HEK293 (cell line): Measurements from ENCODE around the gene PPP1R15B.

Source experiments
- GLIS2 ChIP-seq: fragments of 450-650 bp; formaldehyde crosslinking; IDR thresholded peaks from 2 replicates; pipeline ENCODE4 v1.5.1; 2016; ENCODE audit warnings: missing biosample characterization, missing genetic modification characterization
- KLF1 ChIP-seq: fragments of 450-650 bp; formaldehyde crosslinking; IDR thresholded peaks from 2 replicates; pipeline ENCODE4 v1.5.1; 2016; ENCODE audit warnings: missing biosample characterization, missing genetic modification characterization
- SALL2 ChIP-seq: fragments of 450-650 bp; formaldehyde crosslinking; IDR thresholded peaks from 2 replicates; pipeline ENCODE4 v1.5.0; 2017; ENCODE audit warnings: missing biosample characterization, mild to moderate bottlenecking, missing genetic modification characterization, borderline replicate concordance
- SETDB1 ChIP-seq: IDR thresholded peaks from one replicate; pipeline ENCODE4 v1.6.1; 2017; ENCODE audit warnings: mild to moderate bottlenecking, low read length, moderate library complexity, mixed read lengths; ENCODE audit not compliant: insufficient read length
- SP7 ChIP-seq: fragments of 450-650 bp; formaldehyde crosslinking; IDR thresholded peaks from 2 replicates; pipeline ENCODE4 v1.5.1; 2016; ENCODE audit warnings: missing biosample characterization, missing genetic modification characterization
- ZBTB17 ChIP-seq: fragments of 450-650 bp; formaldehyde crosslinking; IDR thresholded peaks from 2 replicates; pipeline ENCODE4 v1.5.1; 2016; ENCODE audit warnings: missing biosample characterization, missing genetic modification characterization
- ZBTB8A ChIP-seq: fragments of 450-650 bp; formaldehyde crosslinking; IDR thresholded peaks from 2 replicates; pipeline ENCODE4 v1.5.1; 2016; ENCODE audit warnings: missing biosample characterization, missing genetic modification characterization
- ZNF112 ChIP-seq: fragments of 450-650 bp; formaldehyde crosslinking; IDR thresholded peaks from 2 replicates; pipeline ENCODE4 v1.5.0; 2017; ENCODE audit warnings: missing biosample characterization, missing genetic modification characterization
- ZNF138 ChIP-seq: fragments of 450-650 bp; formaldehyde crosslinking; IDR thresholded peaks from 2 replicates; pipeline ENCODE4 v1.5.1; 2016; ENCODE audit warnings: missing biosample characterization, missing genetic modification characterization, borderline replicate concordance
- ZNF157 ChIP-seq: fragments of 450-650 bp; formaldehyde crosslinking; IDR thresholded peaks from 2 replicates; pipeline ENCODE4 v1.5.1; 2016; ENCODE audit warnings: missing biosample characterization, missing genetic modification characterization
- ZNF266 ChIP-seq: fragments of 450-650 bp; formaldehyde crosslinking; IDR thresholded peaks from 2 replicates; pipeline ENCODE4 v1.5.1; 2016; ENCODE audit warnings: missing biosample characterization, missing genetic modification characterization, low read depth
- ZNF404 ChIP-seq: fragments of 450-650 bp; formaldehyde crosslinking; IDR thresholded peaks from 2 replicates; pipeline ENCODE4 v1.5.1; 2017; ENCODE audit warnings: missing biosample characterization, missing genetic modification characterization
- ZNF423 ChIP-seq: fragments of 450-650 bp; formaldehyde crosslinking; IDR thresholded peaks from 2 replicates; pipeline ENCODE4 v1.5.1; 2016; ENCODE audit warnings: missing biosample characterization, missing genetic modification characterization
- ZNF544 ChIP-seq: fragments of 450-650 bp; formaldehyde crosslinking; IDR thresholded peaks from 2 replicates; pipeline ENCODE4 v1.5.0; 2017; ENCODE audit warnings: missing biosample characterization, missing genetic modification characterization
- ZNF621 ChIP-seq: fragments of 450-650 bp; formaldehyde crosslinking; IDR thresholded peaks from 2 replicates; pipeline ENCODE4 v1.5.1; 2017; ENCODE audit warnings: missing biosample characterization, missing genetic modification characterization
- ZNF623 ChIP-seq: fragments of 450-650 bp; formaldehyde crosslinking; IDR thresholded peaks from 2 replicates; pipeline ENCODE4 v1.5.1; 2016; ENCODE audit warnings: missing biosample characterization, missing genetic modification characterization
- ZNF626 ChIP-seq: fragments of 450-650 bp; sonication (Bioruptor Pico); formaldehyde crosslinking; IDR thresholded peaks from 2 replicates; pipeline ENCODE4 v1.5.1; 2018; ENCODE audit warnings: missing biosample characterization, missing genetic modification characterization, inconsistent platforms
- ZNF837 ChIP-seq: fragments of 450-650 bp; formaldehyde crosslinking; IDR thresholded peaks from 2 replicates; pipeline ENCODE4 v1.5.1; 2016; ENCODE audit warnings: missing biosample characterization, missing genetic modification characterization
- ZSCAN30 ChIP-seq: fragments of 450-650 bp; IDR thresholded peaks from 2 replicates; pipeline ENCODE4 v1.5.1; 2018; ENCODE audit warnings: missing biosample characterization, mild to moderate bottlenecking, missing genetic modification characterization, moderate library complexity
- TF ChIP-seq, protein P1 (sequence below): fragments of 450-650 bp; IDR thresholded peaks from 2 replicates; pipeline ENCODE4 v1.5.1; 2018; ENCODE audit warnings: missing biosample characterization, mild to moderate bottlenecking, missing genetic modification characterization
- TF ChIP-seq, protein P2 (sequence below): fragments of 450-650 bp; formaldehyde crosslinking; conservative IDR thresholded peaks from 2 replicates; pipeline ENCODE4 v1.5.1; 2016; ENCODE audit warnings: low read depth, missing biosample characterization, missing genetic modification characterization
- TF ChIP-seq, protein P3 (sequence below): fragments of 450-650 bp; formaldehyde crosslinking; IDR thresholded peaks from 2 replicates; pipeline ENCODE4 v1.5.1; 2016; ENCODE audit warnings: missing biosample characterization, missing genetic modification characterization
- TF ChIP-seq, protein P4 (sequence below): fragments of 450-650 bp; formaldehyde crosslinking; IDR thresholded peaks from 2 replicates; pipeline ENCODE4 v1.5.1; 2016; ENCODE audit warnings: missing biosample characterization, missing genetic modification characterization, borderline replicate concordance
- TF ChIP-seq, protein P5 (sequence below): fragments of 450-650 bp; formaldehyde crosslinking; IDR thresholded peaks from 2 replicates; pipeline ENCODE4 v1.5.1; 2016; ENCODE audit warnings: missing biosample characterization, missing genetic modification characterization

The PPP1R15B gene

DNA sequence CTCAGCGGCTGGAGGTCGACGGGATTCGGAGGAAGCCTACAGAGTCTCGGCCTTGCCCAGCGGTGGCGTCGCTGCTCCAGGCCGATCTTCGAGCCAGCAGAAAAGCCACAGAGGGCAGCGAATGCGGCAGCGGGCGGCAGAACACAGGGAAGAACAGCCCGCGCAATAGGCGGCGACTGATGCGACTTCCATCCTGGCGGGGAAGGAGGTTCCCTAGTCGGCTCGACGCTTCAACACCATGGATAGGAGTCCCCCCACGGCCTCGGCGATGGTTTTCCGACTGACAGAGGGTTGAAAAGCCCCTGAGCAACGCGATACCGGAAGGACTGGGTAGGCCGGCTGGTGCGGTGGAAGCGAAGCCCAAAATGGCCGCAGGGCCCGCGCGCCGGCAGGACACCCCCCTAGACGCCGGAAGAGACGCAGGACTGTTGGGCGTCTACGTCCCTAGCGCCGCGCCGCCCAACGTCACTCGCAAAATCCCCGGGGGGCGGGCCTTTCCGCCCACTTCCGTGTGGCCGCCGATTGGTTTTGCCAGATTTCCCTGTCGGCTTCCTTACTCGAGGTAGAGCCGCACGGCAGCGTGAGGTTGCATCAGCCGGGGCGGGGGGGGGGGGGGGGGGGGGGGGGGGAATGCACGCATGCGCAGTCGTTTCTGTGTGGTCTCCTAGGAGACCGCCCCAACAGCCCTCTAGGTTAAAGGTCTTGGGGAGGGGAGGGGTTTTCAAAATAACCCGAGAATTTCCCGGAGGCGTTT lies at the start of gene PPP1R15B (continued):
- no peak for TF ChIP-seq ZNF626 (tag by site-specific recombination)
- peak; percentile 69 for TF ChIP-seq ZBTB8A (tag by site-specific recombination)
- TF ChIP-seq ZNF544, result no peak
- peak; percentile 88 for TF ChIP-seq GLIS2 (tag by site-specific recombination)
- TF ChIP-seq, protein P1, sequence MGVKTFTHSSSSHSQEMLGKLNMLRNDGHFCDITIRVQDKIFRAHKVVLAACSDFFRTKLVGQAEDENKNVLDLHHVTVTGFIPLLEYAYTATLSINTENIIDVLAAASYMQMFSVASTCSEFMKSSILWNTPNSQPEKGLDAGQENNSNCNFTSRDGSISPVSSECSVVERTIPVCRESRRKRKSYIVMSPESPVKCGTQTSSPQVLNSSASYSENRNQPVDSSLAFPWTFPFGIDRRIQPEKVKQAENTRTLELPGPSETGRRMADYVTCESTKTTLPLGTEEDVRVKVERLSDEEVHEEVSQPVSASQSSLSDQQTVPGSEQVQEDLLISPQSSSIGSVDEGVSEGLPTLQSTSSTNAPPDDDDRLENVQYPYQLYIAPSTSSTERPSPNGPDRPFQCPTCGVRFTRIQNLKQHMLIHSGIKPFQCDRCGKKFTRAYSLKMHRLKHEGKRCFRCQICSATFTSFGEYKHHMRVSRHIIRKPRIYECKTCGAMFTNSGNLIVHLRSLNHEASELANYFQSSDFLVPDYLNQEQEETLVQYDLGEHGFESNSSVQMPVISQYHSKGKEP, result no peak; the same call in 1 of the 2 replicates
- TF ChIP-seq, protein P2, sequence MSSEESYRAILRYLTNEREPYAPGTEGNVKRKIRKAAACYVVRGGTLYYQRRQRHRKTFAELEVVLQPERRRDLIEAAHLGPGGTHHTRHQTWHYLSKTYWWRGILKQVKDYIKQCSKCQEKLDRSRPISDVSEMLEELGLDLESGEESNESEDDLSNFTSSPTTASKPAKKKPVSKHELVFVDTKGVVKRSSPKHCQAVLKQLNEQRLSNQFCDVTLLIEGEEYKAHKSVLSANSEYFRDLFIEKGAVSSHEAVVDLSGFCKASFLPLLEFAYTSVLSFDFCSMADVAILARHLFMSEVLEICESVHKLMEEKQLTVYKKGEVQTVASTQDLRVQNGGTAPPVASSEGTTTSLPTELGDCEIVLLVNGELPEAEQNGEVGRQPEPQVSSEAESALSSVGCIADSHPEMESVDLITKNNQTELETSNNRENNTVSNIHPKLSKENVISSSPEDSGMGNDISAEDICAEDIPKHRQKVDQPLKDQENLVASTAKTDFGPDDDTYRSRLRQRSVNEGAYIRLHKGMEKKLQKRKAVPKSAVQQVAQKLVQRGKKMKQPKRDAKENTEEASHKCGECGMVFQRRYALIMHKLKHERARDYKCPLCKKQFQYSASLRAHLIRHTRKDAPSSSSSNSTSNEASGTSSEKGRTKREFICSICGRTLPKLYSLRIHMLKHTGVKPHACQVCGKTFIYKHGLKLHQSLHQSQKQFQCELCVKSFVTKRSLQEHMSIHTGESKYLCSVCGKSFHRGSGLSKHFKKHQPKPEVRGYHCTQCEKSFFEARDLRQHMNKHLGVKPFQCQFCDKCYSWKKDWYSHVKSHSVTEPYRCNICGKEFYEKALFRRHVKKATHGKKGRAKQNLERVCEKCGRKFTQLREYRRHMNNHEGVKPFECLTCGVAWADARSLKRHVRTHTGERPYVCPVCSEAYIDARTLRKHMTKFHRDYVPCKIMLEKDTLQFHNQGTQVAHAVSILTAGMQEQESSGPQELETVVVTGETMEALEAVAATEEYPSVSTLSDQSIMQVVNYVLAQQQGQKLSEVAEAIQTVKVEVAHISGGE (tag by site-specific recombination), result peak; percentile 86
- no peak for TF ChIP-seq ZNF112 (tag by site-specific recombination)
- TF ChIP-seq ZSCAN30, result peak; percentile 53; the same call in 1 of the 2 replicates
- TF ChIP-seq ZNF157 (tag by site-specific recombination), result no peak
- TF ChIP-seq ZNF837 (tag by site-specific recombination), result no peak
- no peak for TF ChIP-seq ZNF138 (tag by site-specific recombination)
- TF ChIP-seq ZBTB17 (tag by site-specific recombination), result peak; percentile 72; the same call in 1 of the 2 replicates
- TF ChIP-seq, protein P3, sequence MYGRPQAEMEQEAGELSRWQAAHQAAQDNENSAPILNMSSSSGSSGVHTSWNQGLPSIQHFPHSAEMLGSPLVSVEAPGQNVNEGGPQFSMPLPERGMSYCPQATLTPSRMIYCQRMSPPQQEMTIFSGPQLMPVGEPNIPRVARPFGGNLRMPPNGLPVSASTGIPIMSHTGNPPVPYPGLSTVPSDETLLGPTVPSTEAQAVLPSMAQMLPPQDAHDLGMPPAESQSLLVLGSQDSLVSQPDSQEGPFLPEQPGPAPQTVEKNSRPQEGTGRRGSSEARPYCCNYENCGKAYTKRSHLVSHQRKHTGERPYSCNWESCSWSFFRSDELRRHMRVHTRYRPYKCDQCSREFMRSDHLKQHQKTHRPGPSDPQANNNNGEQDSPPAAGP (tag by site-specific recombination), result peak; percentile 72
- TF ChIP-seq, protein P4, sequence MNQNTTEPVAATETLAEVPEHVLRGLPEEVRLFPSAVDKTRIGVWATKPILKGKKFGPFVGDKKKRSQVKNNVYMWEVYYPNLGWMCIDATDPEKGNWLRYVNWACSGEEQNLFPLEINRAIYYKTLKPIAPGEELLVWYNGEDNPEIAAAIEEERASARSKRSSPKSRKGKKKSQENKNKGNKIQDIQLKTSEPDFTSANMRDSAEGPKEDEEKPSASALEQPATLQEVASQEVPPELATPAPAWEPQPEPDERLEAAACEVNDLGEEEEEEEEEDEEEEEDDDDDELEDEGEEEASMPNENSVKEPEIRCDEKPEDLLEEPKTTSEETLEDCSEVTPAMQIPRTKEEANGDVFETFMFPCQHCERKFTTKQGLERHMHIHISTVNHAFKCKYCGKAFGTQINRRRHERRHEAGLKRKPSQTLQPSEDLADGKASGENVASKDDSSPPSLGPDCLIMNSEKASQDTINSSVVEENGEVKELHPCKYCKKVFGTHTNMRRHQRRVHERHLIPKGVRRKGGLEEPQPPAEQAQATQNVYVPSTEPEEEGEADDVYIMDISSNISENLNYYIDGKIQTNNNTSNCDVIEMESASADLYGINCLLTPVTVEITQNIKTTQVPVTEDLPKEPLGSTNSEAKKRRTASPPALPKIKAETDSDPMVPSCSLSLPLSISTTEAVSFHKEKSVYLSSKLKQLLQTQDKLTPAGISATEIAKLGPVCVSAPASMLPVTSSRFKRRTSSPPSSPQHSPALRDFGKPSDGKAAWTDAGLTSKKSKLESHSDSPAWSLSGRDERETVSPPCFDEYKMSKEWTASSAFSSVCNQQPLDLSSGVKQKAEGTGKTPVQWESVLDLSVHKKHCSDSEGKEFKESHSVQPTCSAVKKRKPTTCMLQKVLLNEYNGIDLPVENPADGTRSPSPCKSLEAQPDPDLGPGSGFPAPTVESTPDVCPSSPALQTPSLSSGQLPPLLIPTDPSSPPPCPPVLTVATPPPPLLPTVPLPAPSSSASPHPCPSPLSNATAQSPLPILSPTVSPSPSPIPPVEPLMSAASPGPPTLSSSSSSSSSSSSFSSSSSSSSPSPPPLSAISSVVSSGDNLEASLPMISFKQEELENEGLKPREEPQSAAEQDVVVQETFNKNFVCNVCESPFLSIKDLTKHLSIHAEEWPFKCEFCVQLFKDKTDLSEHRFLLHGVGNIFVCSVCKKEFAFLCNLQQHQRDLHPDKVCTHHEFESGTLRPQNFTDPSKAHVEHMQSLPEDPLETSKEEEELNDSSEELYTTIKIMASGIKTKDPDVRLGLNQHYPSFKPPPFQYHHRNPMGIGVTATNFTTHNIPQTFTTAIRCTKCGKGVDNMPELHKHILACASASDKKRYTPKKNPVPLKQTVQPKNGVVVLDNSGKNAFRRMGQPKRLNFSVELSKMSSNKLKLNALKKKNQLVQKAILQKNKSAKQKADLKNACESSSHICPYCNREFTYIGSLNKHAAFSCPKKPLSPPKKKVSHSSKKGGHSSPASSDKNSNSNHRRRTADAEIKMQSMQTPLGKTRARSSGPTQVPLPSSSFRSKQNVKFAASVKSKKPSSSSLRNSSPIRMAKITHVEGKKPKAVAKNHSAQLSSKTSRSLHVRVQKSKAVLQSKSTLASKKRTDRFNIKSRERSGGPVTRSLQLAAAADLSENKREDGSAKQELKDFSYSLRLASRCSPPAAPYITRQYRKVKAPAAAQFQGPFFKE (tag by site-specific recombination), result no peak
- no peak for TF ChIP-seq ZNF266 (tag by site-specific recombination)
- no peak for TF ChIP-seq ZNF404 (tag by site-specific recombination)
- TF ChIP-seq SP7 (tag by site-specific recombination), result peak; percentile 62; the same call in 1 of the 2 replicates
- TF ChIP-seq, protein P5, sequence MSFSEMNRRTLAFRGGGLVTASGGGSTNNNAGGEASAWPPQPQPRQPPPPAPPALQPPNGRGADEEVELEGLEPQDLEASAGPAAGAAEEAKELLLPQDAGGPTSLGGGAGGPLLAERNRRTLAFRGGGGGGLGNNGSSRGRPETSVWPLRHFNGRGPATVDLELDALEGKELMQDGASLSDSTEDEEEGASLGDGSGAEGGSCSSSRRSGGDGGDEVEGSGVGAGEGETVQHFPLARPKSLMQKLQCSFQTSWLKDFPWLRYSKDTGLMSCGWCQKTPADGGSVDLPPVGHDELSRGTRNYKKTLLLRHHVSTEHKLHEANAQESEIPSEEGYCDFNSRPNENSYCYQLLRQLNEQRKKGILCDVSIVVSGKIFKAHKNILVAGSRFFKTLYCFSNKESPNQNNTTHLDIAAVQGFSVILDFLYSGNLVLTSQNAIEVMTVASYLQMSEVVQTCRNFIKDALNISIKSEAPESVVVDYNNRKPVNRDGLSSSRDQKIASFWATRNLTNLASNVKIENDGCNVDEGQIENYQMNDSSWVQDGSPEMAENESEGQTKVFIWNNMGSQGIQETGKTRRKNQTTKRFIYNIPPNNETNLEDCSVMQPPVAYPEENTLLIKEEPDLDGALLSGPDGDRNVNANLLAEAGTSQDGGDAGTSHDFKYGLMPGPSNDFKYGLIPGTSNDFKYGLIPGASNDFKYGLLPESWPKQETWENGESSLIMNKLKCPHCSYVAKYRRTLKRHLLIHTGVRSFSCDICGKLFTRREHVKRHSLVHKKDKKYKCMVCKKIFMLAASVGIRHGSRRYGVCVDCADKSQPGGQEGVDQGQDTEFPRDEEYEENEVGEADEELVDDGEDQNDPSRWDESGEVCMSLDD (tag by site-specific recombination), result peak; percentile 55; the same call in 1 of the 2 replicates
- no peak for TF ChIP-seq ZNF623
- TF ChIP-seq SALL2 (tag by site-specific recombination), result no peak
- TF ChIP-seq KLF1 (tag by site-specific recombination), result peak; percentile 52; the same call in 1 of the 2 replicates
- no peak for TF ChIP-seq ZNF423 (tag by site-specific recombination)
- TF ChIP-seq ZNF621 (tag by site-specific recombination), result no peak
- no peak for TF ChIP-seq SETDB1
